ENCODE data around the gene PSAP. TPM values are rescaled to one million over a fixed set of nuclear protein-coding genes. Genes with fewer than 3 reads are reported as not detected.

PSAP gene
- total and polyA plus RNA-seq, 2 experiments from 2014 or later, result 151 to 391 TPM

DNA sequence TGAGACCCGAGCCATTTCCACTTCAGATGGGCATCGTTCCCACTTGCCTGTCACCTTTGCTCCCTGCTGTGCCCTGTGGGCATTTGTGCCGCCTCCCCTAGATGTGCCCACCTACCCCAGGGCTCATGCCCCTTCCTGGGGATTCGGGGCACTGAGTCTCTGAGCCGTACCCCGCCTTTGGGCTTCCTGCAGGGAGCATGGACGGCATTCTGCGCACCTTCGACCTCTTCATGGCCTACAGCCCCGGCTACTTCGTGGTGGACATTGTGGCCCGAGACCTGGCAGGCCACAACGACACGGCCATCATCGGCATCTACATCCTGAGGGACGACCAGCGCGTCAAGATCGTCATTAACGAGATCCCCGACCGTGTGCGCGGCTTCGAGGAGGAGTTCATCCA lies 41.4 kb downstream of the PSAP start:
- Histone ChIP-seq H3F3A (replicated peaks; ENCODE audit: low read depth) (no peaks in the 10 kb centered on the region), H3K27ac (ENCODE audit: low read depth) (no peak overlapping the region), H3K27me3 (ENCODE audit: insufficient read depth) (peaks cover 3% of the 10 kb centered on the region; the same call in 1 of the 2 replicates), H3K36me3 (ENCODE audit: insufficient read depth) (no peaks in the 10 kb centered on the region), H4K20me1 (replicated peaks; ENCODE audit: insufficient read depth) (no peaks in the 10 kb centered on the region; the same call in none of the 2 replicates), H3K79me2 (replicated peaks; ENCODE audit: insufficient read depth) (no peaks in the 10 kb centered on the region), H3K4me2 (no peak overlapping the region), H2AFZ (no peak overlapping the region), H3K9me2 (ENCODE audit: insufficient read depth) (no peaks in the 10 kb centered on the region), H3K4me1 (ENCODE audit: insufficient read depth) (no peaks in the 10 kb centered on the region), H3K4me3 (no peak overlapping the region)
- no peak overlapping the region for H3K27ac Mint-ChIP-seq
- ATAC-seq, result no peak
- DNase-seq (ENCODE audit: low spot score), result no peak
- peaks cover 1% of the 10 kb centered on the region; the same call in 1 of the 3 replicates for H3K36me3 Mint-ChIP-seq (ENCODE audit: low read depth)
- H3K4me1 Mint-ChIP-seq, result peaks cover 6% of the 10 kb centered on the region
- peaks cover 13% of the 10 kb centered on the region for H3K27me3 Mint-ChIP-seq (ENCODE audit: insufficient read depth, low read depth, poor library complexity)
- H3K4me3 Mint-ChIP-seq, result no peak overlapping the region
- H3K9me3 Mint-ChIP-seq, result no peaks in the 10 kb centered on the region; the same call in 2 of the 3 replicates
- no peak for TF ChIP-seq NANOG (IDR thresholded peaks at IDR 0.05; ENCODE audit: borderline replicate concordance)
- TF ChIP-seq ZNF114 (CRISPR knock-in tag; IDR thresholded peaks at IDR 0.05), result no peak
- TF ChIP-seq, protein P1, sequence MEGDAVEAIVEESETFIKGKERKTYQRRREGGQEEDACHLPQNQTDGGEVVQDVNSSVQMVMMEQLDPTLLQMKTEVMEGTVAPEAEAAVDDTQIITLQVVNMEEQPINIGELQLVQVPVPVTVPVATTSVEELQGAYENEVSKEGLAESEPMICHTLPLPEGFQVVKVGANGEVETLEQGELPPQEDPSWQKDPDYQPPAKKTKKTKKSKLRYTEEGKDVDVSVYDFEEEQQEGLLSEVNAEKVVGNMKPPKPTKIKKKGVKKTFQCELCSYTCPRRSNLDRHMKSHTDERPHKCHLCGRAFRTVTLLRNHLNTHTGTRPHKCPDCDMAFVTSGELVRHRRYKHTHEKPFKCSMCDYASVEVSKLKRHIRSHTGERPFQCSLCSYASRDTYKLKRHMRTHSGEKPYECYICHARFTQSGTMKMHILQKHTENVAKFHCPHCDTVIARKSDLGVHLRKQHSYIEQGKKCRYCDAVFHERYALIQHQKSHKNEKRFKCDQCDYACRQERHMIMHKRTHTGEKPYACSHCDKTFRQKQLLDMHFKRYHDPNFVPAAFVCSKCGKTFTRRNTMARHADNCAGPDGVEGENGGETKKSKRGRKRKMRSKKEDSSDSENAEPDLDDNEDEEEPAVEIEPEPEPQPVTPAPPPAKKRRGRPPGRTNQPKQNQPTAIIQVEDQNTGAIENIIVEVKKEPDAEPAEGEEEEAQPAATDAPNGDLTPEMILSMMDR (conservative IDR thresholded peaks at IDR 0.05; ENCODE audit: low read depth in 2 of 2), result no peak
- no peak for TF ChIP-seq EZH2 (IDR thresholded peaks at IDR 0.05; ENCODE audit: low read depth, unreplicated experiment)
- TF ChIP-seq, protein P2, sequence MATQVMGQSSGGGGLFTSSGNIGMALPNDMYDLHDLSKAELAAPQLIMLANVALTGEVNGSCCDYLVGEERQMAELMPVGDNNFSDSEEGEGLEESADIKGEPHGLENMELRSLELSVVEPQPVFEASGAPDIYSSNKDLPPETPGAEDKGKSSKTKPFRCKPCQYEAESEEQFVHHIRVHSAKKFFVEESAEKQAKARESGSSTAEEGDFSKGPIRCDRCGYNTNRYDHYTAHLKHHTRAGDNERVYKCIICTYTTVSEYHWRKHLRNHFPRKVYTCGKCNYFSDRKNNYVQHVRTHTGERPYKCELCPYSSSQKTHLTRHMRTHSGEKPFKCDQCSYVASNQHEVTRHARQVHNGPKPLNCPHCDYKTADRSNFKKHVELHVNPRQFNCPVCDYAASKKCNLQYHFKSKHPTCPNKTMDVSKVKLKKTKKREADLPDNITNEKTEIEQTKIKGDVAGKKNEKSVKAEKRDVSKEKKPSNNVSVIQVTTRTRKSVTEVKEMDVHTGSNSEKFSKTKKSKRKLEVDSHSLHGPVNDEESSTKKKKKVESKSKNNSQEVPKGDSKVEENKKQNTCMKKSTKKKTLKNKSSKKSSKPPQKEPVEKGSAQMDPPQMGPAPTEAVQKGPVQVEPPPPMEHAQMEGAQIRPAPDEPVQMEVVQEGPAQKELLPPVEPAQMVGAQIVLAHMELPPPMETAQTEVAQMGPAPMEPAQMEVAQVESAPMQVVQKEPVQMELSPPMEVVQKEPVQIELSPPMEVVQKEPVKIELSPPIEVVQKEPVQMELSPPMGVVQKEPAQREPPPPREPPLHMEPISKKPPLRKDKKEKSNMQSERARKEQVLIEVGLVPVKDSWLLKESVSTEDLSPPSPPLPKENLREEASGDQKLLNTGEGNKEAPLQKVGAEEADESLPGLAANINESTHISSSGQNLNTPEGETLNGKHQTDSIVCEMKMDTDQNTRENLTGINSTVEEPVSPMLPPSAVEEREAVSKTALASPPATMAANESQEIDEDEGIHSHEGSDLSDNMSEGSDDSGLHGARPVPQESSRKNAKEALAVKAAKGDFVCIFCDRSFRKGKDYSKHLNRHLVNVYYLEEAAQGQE (IDR thresholded peaks at IDR 0.05; ENCODE audit: unreplicated experiment), result no peak
- TF ChIP-seq CREB1 (CRISPR knock-in tag; IDR thresholded peaks at IDR 0.05; ENCODE audit: low read depth), result no peak
- no peak for TF ChIP-seq STAT1 (IDR thresholded peaks at IDR 0.05; ENCODE audit: unreplicated experiment)
- TF ChIP-seq EZH2phosphoT487 (IDR thresholded peaks at IDR 0.05; ENCODE audit: unreplicated experiment), result no peak
- no peak for TF ChIP-seq POLR2AphosphoS5 (IDR thresholded peaks at IDR 0.05; ENCODE audit: low read depth)
- no peak for TF ChIP-seq JUNB (IDR thresholded peaks at IDR 0.05; ENCODE audit: unreplicated experiment)
- TF ChIP-seq, protein P3, sequence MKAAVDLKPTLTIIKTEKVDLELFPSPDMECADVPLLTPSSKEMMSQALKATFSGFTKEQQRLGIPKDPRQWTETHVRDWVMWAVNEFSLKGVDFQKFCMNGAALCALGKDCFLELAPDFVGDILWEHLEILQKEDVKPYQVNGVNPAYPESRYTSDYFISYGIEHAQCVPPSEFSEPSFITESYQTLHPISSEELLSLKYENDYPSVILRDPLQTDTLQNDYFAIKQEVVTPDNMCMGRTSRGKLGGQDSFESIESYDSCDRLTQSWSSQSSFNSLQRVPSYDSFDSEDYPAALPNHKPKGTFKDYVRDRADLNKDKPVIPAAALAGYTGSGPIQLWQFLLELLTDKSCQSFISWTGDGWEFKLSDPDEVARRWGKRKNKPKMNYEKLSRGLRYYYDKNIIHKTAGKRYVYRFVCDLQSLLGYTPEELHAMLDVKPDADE (IDR thresholded peaks at IDR 0.05), result no peak
- TF ChIP-seq, protein P4, sequence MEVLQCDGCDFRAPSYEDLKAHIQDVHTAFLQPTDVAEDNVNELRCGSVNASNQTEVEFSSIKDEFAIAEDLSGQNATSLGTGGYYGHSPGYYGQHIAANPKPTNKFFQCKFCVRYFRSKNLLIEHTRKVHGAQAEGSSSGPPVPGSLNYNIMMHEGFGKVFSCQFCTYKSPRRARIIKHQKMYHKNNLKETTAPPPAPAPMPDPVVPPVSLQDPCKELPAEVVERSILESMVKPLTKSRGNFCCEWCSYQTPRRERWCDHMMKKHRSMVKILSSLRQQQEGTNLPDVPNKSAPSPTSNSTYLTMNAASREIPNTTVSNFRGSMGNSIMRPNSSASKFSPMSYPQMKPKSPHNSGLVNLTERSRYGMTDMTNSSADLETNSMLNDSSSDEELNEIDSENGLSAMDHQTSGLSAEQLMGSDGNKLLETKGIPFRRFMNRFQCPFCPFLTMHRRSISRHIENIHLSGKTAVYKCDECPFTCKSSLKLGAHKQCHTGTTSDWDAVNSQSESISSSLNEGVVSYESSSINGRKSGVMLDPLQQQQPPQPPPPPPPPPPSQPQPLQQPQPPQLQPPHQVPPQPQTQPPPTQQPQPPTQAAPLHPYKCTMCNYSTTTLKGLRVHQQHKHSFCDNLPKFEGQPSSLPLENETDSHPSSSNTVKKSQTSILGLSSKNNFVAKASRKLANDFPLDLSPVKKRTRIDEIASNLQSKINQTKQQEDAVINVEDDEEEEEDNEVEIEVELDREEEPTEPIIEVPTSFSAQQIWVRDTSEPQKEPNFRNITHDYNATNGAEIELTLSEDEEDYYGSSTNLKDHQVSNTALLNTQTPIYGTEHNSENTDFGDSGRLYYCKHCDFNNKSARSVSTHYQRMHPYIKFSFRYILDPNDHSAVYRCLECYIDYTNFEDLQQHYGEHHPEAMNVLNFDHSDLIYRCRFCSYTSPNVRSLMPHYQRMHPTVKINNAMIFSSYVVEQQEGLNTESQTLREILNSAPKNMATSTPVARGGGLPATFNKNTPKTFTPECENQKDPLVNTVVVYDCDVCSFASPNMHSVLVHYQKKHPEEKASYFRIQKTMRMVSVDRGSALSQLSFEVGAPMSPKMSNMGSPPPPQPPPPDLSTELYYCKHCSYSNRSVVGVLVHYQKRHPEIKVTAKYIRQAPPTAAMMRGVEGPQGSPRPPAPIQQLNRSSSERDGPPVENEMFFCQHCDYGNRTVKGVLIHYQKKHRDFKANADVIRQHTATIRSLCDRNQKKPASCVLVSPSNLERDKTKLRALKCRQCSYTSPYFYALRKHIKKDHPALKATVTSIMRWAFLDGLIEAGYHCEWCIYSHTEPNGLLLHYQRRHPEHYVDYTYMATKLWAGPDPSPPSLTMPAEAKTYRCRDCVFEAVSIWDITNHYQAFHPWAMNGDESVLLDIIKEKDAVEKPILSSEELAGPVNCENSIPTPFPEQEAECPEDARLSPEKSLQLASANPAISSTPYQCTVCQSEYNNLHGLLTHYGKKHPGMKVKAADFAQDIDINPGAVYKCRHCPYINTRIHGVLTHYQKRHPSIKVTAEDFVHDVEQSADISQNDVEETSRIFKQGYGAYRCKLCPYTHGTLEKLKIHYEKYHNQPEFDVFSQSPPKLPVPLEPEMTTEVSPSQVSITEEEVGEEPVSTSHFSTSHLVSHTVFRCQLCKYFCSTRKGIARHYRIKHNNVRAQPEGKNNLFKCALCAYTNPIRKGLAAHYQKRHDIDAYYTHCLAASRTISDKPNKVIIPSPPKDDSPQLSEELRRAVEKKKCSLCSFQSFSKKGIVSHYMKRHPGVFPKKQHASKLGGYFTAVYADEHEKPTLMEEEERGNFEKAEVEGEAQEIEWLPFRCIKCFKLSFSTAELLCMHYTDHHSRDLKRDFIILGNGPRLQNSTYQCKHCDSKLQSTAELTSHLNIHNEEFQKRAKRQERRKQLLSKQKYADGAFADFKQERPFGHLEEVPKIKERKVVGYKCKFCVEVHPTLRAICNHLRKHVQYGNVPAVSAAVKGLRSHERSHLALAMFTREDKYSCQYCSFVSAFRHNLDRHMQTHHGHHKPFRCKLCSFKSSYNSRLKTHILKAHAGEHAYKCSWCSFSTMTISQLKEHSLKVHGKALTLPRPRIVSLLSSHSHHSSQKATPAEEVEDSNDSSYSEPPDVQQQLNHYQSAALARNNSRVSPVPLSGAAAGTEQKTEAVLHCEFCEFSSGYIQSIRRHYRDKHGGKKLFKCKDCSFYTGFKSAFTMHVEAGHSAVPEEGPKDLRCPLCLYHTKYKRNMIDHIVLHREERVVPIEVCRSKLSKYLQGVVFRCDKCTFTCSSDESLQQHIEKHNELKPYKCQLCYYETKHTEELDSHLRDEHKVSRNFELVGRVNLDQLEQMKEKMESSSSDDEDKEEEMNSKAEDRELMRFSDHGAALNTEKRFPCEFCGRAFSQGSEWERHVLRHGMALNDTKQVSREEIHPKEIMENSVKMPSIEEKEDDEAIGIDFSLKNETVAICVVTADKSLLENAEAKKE (CRISPR knock-in tag; IDR thresholded peaks at IDR 0.05), result no peak
- TF ChIP-seq ZNF331 (CRISPR knock-in tag; IDR thresholded peaks at IDR 0.05; ENCODE audit: low read depth), result no peak
